NCI-H446 treated with DMSO at 0.1 percent for 48 hours (cell line): ENCODE measurements around the gene RAI14.
"Not testable (repeated sequence)": the region's sequence is repeated elsewhere in the genome, so short reads cannot be mapped to it uniquely, and the experiment has no call there.

Experiments
- DNase-seq: peaks from one replicate; lab custom pipeline; 2025; lab: John Stamatoyannopoulos, UW

The RAI14 gene

DNA sequence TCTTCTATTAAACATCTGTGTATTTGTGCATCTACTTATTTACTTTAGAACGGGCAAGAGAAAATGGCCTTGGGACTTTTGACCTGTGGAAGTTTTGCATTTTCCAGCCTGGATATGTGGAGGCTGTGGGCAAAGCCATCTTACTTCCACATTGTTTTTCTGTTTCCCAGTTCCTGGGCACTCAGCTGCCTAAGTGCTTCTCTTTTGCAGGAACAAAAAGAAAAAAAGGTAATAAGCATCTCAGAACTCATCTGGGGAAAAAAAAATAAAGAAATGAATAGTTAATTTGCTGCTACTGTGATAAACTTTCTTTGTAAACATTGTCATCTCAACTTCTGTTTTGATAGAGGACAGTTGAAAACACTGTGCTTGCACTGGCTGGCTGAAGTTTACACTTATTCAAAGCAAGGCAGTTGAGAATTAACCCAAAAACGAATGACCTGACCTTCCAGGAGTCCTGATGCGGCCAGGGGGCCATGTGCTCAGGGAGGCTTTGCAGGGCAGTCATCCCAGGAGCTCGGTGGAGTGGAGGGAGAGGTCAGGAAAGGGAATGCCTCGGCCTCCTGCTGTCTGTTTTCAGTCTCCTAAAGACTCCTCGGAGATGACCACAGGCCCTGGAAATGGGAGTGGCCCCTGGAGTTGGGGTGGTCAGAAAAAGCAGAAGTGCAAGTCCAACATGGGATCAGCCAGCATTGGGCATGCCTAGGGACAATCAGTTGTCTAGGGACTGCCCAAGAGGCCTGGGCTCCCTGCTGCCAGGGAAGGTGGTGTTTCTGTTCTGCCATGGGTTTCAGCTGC is 75.5 kb downstream of the RAI14 start:
- DNase-seq, result no peak

DNA sequence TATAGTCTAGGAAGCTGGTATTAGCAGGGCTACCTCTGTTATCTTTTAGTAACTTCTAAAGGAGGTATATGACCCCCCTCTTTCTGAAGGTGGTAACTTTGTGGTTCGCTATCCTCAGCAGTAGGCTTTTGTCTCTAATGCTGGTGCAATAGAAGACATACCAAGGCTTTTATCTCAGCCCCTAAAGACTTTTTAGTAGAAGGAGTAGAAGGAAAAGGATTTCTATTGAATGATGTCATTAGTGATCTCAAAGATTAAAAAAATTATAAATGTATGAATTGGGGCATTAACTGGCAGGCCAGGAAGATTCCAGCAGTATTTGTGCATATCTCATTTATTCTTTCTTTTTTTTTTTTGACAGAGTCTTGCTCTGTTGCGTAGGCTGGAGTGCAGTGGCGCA is 78.2 kb downstream of the RAI14 start:
- no peak for DNase-seq

DNA sequence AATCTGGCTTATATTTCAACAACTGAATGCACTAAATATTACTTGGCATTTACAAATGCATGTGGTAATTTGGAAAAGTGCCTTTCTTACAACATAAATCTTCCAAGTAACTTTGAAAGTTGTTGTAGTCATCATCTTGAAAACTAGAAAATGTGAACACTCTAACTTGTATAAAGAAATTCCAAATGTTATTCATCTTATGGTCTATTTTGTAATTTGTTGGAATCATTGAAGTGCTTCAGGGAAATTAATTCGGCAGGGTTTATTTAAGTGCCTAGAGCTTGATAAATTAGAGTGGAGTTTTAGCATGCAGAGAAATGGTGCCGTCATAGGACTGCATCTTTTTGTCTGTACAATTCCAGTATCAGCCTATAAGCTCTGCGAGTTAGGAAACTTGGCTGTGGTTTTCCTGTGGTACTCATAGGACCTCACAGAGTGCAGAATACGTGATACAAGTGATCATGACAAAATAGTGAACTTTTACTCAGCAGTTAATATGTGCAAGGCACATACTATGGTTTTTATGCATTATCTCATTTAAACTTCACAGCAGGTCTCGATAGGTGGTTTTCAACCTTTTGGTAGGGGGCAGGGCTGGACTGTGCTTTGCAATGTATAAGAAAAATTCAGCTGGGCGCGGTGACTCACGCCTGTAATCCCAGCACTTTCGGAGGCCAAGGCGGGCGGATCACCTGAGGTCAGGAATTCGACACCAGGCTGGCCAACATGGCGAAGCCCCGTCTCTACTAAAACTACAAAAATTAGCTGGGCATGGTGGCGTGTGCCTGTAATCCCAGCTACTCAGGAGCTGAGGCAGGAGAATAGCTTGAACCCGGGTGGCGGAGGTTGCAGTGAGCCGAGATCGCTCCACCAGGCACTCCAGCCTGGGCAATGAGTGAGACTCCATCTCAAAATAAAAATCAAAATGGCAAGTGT is 79.6 kb downstream of the RAI14 start:
- DNase-seq, result no peak

DNA sequence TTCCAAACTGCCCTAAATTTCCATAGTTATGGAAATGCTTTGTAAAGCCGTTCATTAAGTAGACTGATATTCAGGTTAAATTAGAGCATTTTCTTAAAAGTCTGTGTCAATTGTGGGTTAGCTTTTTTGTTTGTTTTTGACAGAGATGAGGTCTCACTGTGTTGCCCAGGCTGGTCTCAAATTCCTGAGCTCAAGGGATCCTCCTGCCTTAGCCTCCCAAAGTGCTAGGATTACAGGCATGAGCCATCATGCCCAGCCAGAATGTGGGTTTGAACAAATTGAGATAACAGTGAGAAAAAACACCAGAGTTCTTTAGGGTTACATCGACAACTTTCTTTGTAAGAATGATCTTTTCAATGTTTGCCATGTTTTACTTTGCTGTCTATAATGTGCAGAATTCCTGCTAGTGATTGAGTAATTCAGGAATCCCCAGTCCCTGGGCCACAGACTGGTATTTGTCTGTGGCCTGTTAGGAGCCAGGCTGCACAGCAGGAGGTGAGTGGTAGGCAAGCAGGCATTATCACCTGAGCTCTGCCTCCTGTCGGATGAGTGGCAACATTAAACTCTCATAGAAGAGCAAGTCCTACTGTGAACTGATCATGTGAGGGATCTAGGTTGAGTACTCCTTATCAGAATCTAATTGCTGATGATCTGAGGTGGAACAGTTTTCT is 80.5 kb downstream of the RAI14 start:
- DNase-seq, result no peak

DNA sequence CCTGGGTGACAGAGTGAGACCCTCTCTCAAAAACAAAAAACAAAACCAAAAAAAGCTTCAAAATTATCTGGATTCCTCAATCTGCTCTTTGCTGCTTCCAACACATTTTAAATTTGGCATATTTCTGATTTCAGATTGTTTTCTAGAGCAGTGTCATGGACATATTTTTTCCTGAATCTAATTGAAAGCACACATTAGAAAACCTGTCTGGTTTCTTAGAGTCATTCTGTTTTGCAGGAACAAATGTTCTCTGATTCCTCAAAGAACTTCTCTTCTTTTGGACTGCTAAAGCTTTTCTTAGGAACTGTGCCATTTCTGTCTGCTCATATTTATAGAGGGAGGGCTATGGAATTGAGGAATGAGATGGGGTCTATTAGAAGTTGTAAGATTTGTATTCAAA is 81.6 kb downstream of the RAI14 start:
- no peak for DNase-seq

DNA sequence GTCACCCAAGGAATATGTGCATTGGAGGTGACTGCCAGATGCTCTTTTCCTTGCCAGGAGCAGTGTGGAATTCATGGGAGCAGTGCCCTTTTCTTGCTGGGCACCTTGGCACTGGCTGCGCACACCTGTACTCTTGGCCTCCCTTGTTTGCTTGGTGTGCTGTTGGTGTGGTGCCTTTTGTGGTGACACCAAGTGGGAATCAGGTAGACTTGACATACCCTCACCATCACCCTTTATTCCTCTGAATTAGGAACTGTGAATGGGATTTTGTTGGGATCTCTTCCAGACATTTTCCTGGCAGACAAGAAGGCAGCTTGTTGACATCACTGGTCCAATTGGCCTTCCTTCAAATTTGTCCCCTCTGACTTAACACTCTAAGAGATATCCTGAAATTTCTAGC is 82.3 kb downstream of the RAI14 start:
- DNase-seq, result peak; percentile 77

DNA sequence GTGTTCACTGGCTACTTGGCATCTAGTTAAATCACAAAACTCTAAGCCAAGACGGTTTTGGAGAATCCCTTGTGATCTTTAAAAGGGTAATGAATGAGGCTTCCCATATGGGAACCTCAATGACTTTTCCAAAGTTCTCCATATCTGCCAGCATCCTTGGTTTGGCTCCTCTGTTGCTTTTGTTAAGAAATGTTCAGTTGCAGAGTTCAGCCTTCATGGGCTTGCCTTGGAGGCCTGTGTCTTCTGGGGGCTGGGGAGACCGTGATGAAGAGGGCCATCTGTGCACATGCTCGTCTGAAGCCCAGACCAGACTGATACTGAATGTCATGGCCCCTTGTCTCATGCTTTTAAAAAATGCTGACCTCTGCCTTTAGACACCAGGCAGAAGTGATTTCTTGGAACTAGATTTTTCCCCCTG is 84.3 kb downstream of the RAI14 start:
- peak; percentile 78 for DNase-seq

DNA sequence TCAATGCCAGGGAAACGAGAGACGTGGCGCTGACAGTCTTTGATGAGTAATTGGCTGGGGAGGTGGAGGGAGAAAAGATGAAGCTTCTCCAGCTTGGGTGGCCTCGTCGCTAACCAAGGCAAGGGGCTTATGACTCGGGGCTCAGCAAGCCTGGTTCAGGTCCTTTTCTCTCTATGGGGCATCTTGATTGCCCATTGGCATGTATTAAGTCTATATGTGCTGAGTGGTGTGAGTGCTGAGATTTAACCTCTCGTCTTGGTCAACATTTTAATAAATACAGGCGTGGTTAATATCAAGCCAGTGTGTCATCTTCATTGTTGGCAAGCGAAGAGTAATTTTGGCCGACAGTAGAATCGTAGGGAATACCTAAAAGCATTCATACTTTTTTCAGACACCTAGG is 85.9 kb downstream of the RAI14 start:
- DNase-seq, result no peak

- DNase-seq, result peak; percentile 12
Observed at GRCh38 chr5:34743878-34744277, 87.8 kb downstream of the RAI14 start.

GRCh38 chr5:34748431-34748830 is 92.3 kb downstream of the RAI14 start:
- DNase-seq, result no peak

- peak; percentile 34 for DNase-seq
Observed at GRCh38 chr5:34749431-34749873, 93.3 kb downstream of the RAI14 start.

- no peak for DNase-seq
Observed at GRCh38 chr5:34750206-34750605, 94.1 kb downstream of the RAI14 start.

- no peak for DNase-seq
Observed at GRCh38 chr5:34751807-34752736, 95.9 kb downstream of the RAI14 start.

DNA sequence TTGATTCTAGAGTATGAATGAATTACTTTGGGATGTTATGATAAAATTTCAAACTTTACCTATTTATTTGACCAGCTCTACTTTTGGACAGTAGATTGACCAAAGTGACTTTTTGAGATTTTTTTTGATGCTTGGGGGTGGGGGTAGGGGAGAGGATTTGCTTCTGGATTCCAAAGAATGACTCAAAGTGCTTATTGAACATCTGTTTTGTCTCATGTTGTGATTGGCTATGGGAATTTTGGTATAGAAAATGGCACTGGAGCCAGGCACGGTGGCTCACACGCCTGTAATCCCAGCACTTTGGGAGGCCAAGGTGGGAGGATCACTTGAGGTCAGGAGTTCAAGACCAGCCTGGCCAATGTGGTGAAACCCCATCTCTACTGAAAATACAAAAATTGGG is 97.1 kb downstream of the RAI14 start:
- not testable (repeated sequence) for DNase-seq

DNA sequence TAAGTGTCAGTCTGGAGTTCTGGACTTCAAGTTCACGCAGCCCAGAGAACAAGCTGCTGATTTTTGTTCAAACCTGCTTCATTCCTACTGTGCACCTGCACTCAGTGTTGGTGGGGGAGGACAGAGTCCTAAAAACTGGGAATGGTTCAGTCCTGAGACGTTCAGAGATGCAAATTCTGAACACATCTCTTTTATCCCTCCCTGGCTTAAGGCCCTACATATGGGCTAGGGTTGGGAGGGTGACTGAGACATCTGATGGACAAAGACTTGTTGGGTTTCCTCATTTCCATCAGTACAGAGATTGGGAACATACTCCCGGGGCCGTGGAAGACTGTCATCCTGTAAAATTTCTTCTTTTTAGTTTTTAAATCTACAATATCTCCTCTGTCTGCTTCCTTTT is 99.8 kb downstream of the RAI14 start:
- DNase-seq, result no peak

DNA sequence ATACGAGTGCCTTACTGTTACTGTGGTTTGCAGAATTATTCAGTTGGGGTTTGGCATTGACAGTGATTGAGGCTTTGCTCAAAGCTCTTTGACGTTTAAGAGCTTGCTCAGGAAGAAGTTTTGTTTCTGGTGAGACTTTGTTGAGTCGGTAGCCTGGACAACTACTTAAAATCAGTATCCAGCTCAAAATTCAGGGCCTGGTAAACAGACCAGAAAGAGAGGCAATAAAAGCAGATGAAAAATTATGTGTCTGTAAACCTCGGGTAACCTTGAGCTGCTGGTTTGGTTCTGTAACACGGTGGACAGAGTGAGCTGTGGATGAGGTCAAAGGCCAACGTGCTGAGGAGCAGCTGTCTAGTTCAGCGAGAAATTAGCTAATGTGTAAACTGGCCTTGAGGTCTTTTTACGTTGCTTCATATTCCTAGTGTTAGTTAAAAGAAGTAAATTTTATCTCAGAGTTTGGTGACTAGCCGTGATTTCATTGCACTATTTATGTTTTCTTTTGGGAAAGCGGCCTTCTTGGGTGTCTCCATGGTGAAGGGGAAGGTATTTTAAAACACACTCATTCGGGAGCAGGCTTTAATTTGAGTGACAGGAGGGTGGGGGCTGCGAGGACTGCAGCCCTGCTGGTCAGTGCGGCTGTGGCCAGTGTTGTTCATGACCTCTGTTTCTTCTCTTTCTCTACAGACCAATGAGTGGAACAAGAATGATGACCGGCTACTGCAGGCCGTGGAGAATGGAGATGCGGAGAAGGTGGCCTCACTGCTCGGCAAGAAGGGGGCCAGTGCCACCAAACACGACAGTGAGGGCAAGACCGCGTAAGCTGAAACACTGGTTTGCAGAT is 100.9 kb downstream of the RAI14 start:
- DNase-seq, result no peak

- DNase-seq, result no peak
Observed at GRCh38 chr5:34758514-34758913, 102.4 kb downstream of the RAI14 start.

DNA sequence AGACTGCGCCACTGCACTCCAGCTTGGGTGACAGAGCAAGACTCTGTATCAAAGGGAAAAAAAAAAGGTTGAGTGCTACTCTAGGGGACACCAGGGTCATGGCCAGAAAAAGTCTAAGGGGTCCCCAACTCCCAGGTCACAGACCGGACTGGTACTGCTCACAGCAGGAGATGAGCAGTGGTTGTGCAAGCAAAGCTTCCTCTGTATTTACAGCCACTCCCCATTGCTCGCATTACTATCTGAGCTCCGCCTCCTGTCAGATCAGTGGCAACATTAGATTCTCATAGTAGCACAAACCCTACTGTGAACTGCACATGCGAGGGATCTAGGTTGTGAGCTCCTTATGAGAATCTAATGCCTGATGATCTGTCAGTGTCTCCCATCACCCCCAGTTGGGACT is 103.1 kb downstream of the RAI14 start:
- not testable (repeated sequence) for DNase-seq

DNA sequence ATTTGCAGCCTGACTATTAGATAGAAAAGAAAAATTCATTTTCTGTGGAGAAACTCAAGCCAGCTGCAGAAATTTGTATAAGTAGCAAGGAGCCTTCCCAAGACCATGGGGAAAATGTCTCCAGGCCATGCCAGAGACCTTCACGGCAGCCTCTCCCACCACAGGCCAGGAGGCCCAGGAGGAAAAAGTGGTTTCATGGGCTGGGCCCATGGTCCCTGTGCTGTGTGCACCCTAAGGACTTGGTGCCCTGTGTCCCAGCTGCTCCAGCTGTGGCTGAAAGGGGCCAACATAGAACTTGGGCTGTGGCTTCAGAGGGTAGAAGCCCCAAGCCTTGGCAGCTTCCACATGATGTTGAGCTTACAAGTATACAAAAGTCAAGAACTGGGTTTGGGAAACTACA is 109.5 kb downstream of the RAI14 start:
- no peak for DNase-seq

- DNase-seq, result no peak
Observed at GRCh38 chr5:34767180-34767579, 111.1 kb downstream of the RAI14 start.
